HepG2 (cell line): Measurements from ENCODE around the gene EFNA2. TPM values are rescaled to one million over a fixed set of nuclear protein-coding genes. Genes with fewer than 3 reads are reported as not detected.
A peak's percentile ranks its signal among the peaks of the same experiment; 100 is the strongest.

Experiments used
- DR1 ChIP-seq: sonication (generic); formaldehyde crosslinking; IDR thresholded peaks from 2 replicates; pipeline ENCODE4 v1.8.0; 2021; ENCODE audit warnings: mild to moderate bottlenecking, missing genetic modification reagents, inconsistent platforms
- ELF1 ChIP-seq: sonication (generic); formaldehyde crosslinking; IDR thresholded peaks from 2 replicates; pipeline ENCODE4 v1.4.0; 2020; ENCODE audit warnings: missing genetic modification reagents
- FOXA1 ChIP-seq, 2 experiments: fragments of 450-650 bp in 1 of 2; sonication (generic) in 1 of 2; formaldehyde crosslinking in 1 of 2; IDR thresholded peaks; 2 replicates each; pipeline versions ENCODE4 v1.4.0 to v1.6.1; 2016 to 2020; ENCODE audit warnings: missing genetic modification reagents in 1 of 2
- FOXC1 ChIP-seq: sonication (generic); formaldehyde crosslinking; IDR thresholded peaks from 2 replicates; pipeline ENCODE4 v1.8.0; 2022; ENCODE audit warnings: mild to moderate bottlenecking, missing genetic modification reagents, borderline replicate concordance
- FOXO1 ChIP-seq: sonication (generic); formaldehyde crosslinking; IDR thresholded peaks from 2 replicates; pipeline ENCODE4 v1.4.0; 2020; ENCODE audit warnings: missing genetic modification reagents
- GABPB1 ChIP-seq: IDR thresholded peaks from 2 replicates; pipeline ENCODE4 v1.6.1; 2016; ENCODE audit warnings: mild to moderate bottlenecking, missing genetic modification reagents, moderate library complexity, missing compliant biosample characterization
- GFI1 ChIP-seq: sonication (generic); formaldehyde crosslinking; IDR thresholded peaks from 2 replicates; pipeline ENCODE4 v1.5.0; 2020; ENCODE audit warnings: missing genetic modification reagents, mild to moderate bottlenecking, borderline replicate concordance
- GTF2F1 ChIP-seq: fragments of 150-350 bp; IDR thresholded peaks from 2 replicates; pipeline ENCODE4 v1.6.1; 2014; ENCODE audit warnings: low read length
- HNRNPL ChIP-seq: fragments of 200-400 bp; formaldehyde crosslinking; IDR thresholded peaks from 2 replicates; pipeline ENCODE4 v1.6.1; 2017; ENCODE audit warnings: mild to moderate bottlenecking, low read depth, low read length
- ISX ChIP-seq: sonication (generic); formaldehyde crosslinking; conservative IDR thresholded peaks from 2 replicates; pipeline ENCODE4 v1.5.0; 2020; ENCODE audit warnings: missing genetic modification reagents
- MNT ChIP-seq: fragments of 450-650 bp; IDR thresholded peaks from 2 replicates; pipeline ENCODE4 v1.6.1; 2016
- MYPOP ChIP-seq: sonication (generic); formaldehyde crosslinking; IDR thresholded peaks from 2 replicates; pipeline ENCODE4 v1.8.1; 2023; ENCODE audit warnings: mild to moderate bottlenecking, moderate library complexity, missing genetic modification reagents
- RFXAP ChIP-seq: sonication (generic); formaldehyde crosslinking; IDR thresholded peaks from 2 replicates; pipeline ENCODE4 v1.4.0; 2020; ENCODE audit warnings: missing genetic modification reagents, borderline replicate concordance
- SAP130 ChIP-seq: IDR thresholded peaks from 2 replicates; pipeline ENCODE4 v1.6.1; 2016; ENCODE audit warnings: low read depth
- ZBTB7B ChIP-seq: sonication (generic); formaldehyde crosslinking; IDR thresholded peaks from 2 replicates; pipeline ENCODE4 v1.4.0; 2020; ENCODE audit warnings: missing genetic modification reagents
- ZFP36L1 ChIP-seq: sonication (generic); formaldehyde crosslinking; IDR thresholded peaks from 2 replicates; pipeline ENCODE4 v1.8.0; 2022; ENCODE audit warnings: mild to moderate bottlenecking, missing genetic modification reagents, moderate library complexity
- ZMYM4 ChIP-seq: sonication (generic); formaldehyde crosslinking; IDR thresholded peaks from 2 replicates; pipeline ENCODE4 v1.8.1; 2023; ENCODE audit warnings: mild to moderate bottlenecking, missing genetic modification reagents
- ZNF282 ChIP-seq: fragments of 450-650 bp; IDR thresholded peaks from 2 replicates; pipeline ENCODE4 v1.6.1; 2018; ENCODE audit not compliant: partially characterized antibody
- ZNF343 ChIP-seq: sonication (generic); formaldehyde crosslinking; IDR thresholded peaks from 2 replicates; pipeline ENCODE4 v1.4.0; 2020; ENCODE audit warnings: mild to moderate bottlenecking, missing genetic modification reagents
- ZNF746 ChIP-seq: sonication (generic); formaldehyde crosslinking; IDR thresholded peaks from 2 replicates; pipeline ENCODE4 v1.8.0; 2022; ENCODE audit warnings: mild to moderate bottlenecking, missing genetic modification reagents
- ZNF747 ChIP-seq: sonication (generic); formaldehyde crosslinking; IDR thresholded peaks from 2 replicates; pipeline ENCODE4 v1.8.1; 2023; ENCODE audit warnings: missing genetic modification reagents, mild to moderate bottlenecking, borderline replicate concordance
- ZNF772 ChIP-seq: sonication (generic); formaldehyde crosslinking; IDR thresholded peaks from 2 replicates; pipeline ENCODE4 v1.5.0; 2020; ENCODE audit warnings: mild to moderate bottlenecking, missing genetic modification reagents
- polyA plus RNA-seq, 8 experiments: library from polyadenylated mRNA; depleted of rRNA in 3 of 8; stranded (reverse) in 7 of 8; unstranded in 1 of 8; fragments of >200 nt; fragmentation: Illumina TruSeq in 4 of 8; extraction: Trizol in 4 of 8; gene quantifications; 2 replicates each; pipeline versions ENCODE4 v1.2.1 to v1.2.3, GENCODE V29; 2011 to 2016; ENCODE audit warnings: low read depth in 4 of 8, missing spikeins in 1 of 8, mixed read lengths in 1 of 8; ENCODE audit not compliant: insufficient read depth in 1 of 8
- total RNA-seq, 5 experiments: library from RNA; depleted of rRNA; stranded (reverse); fragments of >200 nt; fragmentation: Illumina TruSeq; extraction: Trizol; gene quantifications; 2 replicates each; pipeline ENCODE4 v1.2.3, GENCODE V29; 2016; ENCODE audit warnings: low read depth in 1 of 5
- TF ChIP-seq, protein P1 (sequence below): IDR thresholded peaks from 2 replicates; pipeline ENCODE4 v1.6.1; 2016
- TF ChIP-seq, protein P2 (sequence below): sonication (generic); formaldehyde crosslinking; IDR thresholded peaks from 2 replicates; pipeline ENCODE4 v1.4.0; 2020; ENCODE audit warnings: mild to moderate bottlenecking, missing genetic modification reagents, borderline replicate concordance

The EFNA2 gene
- total and polyA plus RNA-seq, 2 of the 13 experiments (the other 11 are each of a cell fraction or from before 2014, with no cell fraction given), result 6.0 to 9.9 TPM

DNA sequence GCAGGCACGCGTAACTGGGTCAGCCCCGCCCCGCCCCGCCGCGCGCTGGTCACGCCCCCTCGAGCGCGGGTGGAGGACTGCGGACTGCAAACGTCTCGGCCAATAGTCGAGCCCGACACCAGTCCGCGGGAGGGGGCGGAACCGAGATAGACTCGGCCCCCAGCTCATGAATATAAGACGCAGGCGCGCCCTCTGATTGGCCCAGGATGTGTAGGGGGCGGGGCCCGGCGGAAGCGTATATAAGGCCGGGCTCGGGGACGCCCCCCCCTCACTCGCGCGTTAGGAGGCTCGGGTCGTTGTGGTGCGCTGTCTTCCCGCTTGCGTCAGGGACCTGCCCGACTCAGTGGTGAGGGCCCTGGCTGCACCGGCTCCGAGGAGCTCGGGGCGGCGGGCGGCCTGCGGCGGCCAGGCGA, 16.6 kb upstream of the EFNA2 start, which contains the start of gene CIRBP (continued):
- TF ChIP-seq, protein P1, sequence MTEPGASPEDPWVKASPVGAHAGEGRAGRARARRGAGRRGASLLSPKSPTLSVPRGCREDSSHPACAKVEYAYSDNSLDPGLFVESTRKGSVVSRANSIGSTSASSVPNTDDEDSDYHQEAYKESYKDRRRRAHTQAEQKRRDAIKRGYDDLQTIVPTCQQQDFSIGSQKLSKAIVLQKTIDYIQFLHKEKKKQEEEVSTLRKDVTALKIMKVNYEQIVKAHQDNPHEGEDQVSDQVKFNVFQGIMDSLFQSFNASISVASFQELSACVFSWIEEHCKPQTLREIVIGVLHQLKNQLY (CRISPR knock-in tag), result 0 out of 2 replicates have a peak, but pooled peaks have one; percentile 19
- no peak for TF ChIP-seq ZBTB7B
- TF ChIP-seq, protein P2, sequence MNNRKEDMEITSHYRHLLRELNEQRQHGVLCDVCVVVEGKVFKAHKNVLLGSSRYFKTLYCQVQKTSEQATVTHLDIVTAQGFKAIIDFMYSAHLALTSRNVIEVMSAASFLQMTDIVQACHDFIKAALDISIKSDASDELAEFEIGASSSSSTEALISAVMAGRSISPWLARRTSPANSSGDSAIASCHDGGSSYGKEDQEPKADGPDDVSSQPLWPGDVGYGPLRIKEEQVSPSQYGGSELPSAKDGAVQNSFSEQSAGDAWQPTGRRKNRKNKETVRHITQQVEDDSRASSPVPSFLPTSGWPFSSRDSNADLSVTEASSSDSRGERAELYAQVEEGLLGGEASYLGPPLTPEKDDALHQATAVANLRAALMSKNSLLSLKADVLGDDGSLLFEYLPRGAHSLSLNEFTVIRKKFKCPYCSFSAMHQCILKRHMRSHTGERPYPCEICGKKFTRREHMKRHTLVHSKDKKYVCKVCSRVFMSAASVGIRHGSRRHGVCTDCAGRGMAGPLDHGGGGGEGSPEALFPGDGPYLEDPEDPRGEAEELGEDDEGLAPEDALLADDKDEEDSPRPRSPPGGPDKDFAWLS (CRISPR knock-in tag), result no peak
- TF ChIP-seq GFI1 (CRISPR knock-in tag), result peak; percentile 10; the same call in 1 of the 2 replicates
- TF ChIP-seq ZMYM4 (CRISPR knock-in tag), result peak; percentile 38; the same call in 1 of the 2 replicates
- peak; percentile 48; the same call in 1 of the 2 replicates for TF ChIP-seq MNT
- TF ChIP-seq ISX (CRISPR knock-in tag), result peak; percentile 73; the same call in 1 of the 2 replicates
- TF ChIP-seq ZNF747, result peak; percentile 84; the same call in 1 of the 2 replicates
- TF ChIP-seq HNRNPL, result 0 out of 2 replicates have a peak, but pooled peaks have one; percentile 39
- 0 out of 2 replicates have a peak, but pooled peaks have one; percentile 9 for TF ChIP-seq FOXC1 (CRISPR knock-in tag)
- no peak for TF ChIP-seq ZNF282
- TF ChIP-seq GABPB1 (CRISPR knock-in tag), result peak; percentile 38
- TF ChIP-seq GTF2F1, result peak; percentile 75; the same call in 1 of the 2 replicates
- TF ChIP-seq MYPOP (CRISPR knock-in tag), result peak; percentile 50; the same call in 1 of the 2 replicates
- peak; percentile 48; the same call in 1 of the 2 replicates for TF ChIP-seq ELF1 (CRISPR knock-in tag)
- TF ChIP-seq ZFP36L1 (CRISPR knock-in tag), result no peak
- peak; percentile 96 for TF ChIP-seq DR1 (CRISPR knock-in tag)
- TF ChIP-seq ZNF343, result 0 out of 2 replicates have a peak, but pooled peaks have one; percentile 18
- peak; percentile 46; the same call in 1 of the 2 replicates for TF ChIP-seq ZNF772 (CRISPR knock-in tag)
- no peak for TF ChIP-seq FOXA1 (IDR thresholded peaks at IDR 0.05)
- TF ChIP-seq FOXA1 (CRISPR knock-in tag; IDR thresholded peaks at IDR 0.05), result no peak
- peak; percentile 81 for TF ChIP-seq SAP130 (CRISPR knock-in tag)
- TF ChIP-seq ZNF746, result peak; percentile 73
- TF ChIP-seq FOXO1 (CRISPR knock-in tag), result 0 out of 2 replicates have a peak, but pooled peaks have one; percentile 10
- TF ChIP-seq RFXAP (CRISPR knock-in tag), result peak; percentile 25; the same call in 1 of the 2 replicates
